ENCODE results near the gene PRMT6. TPM values are rescaled to one million over a fixed set of nuclear protein-coding genes. Genes with fewer than 3 reads are reported as not detected.
"Not testable (repeated sequence)": the region's sequence is repeated elsewhere in the genome, so short reads cannot be mapped to it uniquely, and the experiment has no call there.

Gene PRMT6
- polyA plus RNA-seq, 3 donors: 1.8 to 16.2 (median 14.7) TPM

DNA sequence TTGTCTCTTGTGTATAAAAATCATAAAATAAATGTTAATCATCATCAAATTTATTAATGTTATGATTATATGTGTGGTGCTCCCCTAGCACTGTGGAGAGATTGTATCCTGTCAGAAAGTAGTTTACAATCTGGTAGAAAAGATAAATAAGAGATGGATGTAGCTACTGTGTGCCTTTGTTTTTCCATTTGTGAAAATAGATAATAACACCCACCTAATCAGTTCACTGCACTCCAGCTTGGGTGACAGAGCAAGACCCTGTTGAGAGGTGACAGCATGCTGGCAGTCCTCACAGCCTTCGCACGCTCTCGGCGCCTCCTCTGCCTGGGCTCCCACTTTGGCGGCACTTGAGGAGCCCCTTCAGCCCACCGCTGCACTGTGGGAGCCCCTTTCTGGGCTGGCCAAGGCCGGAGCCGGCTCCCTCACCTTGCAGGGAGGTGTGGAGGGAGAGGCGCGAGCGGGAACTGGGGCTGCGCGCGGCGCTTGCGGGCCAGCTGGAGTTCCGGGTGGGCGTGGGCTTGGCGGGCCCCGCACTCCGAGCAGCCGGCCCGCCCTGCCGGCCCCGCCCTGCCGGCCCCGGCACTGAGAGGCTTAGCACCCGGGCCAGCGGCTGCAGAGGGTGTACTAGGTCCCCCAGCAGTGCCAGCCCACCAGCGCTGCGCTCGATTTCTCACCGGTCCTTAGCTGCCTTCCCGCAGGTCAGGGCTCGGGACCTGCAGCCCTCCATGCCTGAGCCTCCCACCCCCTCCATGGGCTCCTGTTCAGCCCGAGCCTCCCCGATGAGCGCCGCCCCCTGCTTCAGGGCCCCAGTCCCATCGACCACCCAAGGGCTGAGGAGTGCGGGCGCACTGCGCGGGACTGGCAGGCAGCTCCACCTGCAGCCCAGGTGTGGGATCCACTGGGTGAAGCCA lies 11.9 kb upstream of the PRMT6 start:
- H3K4me2 ChIP-seq (replicated peaks; ENCODE audit: extremely low read depth, low read length, poor library complexity, severe bottlenecking); DNase-seq; H4K20me1 ChIP-seq (ENCODE audit: insufficient read depth, low read length); H3K27ac Mint-ChIP-seq; H3K27me3 Mint-ChIP-seq (ENCODE audit: low read depth in 3 of 3); H3K4me3 ChIP-seq (replicated peaks in 1 of 3; ENCODE audit: low read depth in 2 of 3, low read length in 3 of 3); H3K36me3 Mint-ChIP-seq; H3K27me3 ChIP-seq (ENCODE audit: control insufficient read depth in 2 of 2, insufficient read depth in 2 of 2, low read length in 2 of 2); H2AFZ ChIP-seq (ENCODE audit: insufficient read depth, low read depth, low read length, poor library complexity, severe bottlenecking); H3K9me3 ChIP-seq (replicated peaks in 1 of 2; ENCODE audit: control insufficient read depth in 1 of 2, insufficient read depth in 1 of 2, low read length in 2 of 2); H3K79me2 ChIP-seq (ENCODE audit: insufficient read depth, low read length); H3K27ac ChIP-seq (ENCODE audit: low read depth in 1 of 2, low read length in 2 of 2); H3K4me1 Mint-ChIP-seq; intact Hi-C loops (cut with micrococcal nuclease); H3K9ac ChIP-seq (ENCODE audit: insufficient read depth, low read length, poor library complexity, severe bottlenecking); H3K4me1 ChIP-seq (ENCODE audit: control insufficient read depth in 1 of 2, insufficient read depth in 2 of 2, low read length in 2 of 2); H3K4me3 Mint-ChIP-seq; H3K36me3 ChIP-seq (replicated peaks in 1 of 2; ENCODE audit: control insufficient read depth in 1 of 2, insufficient read depth in 2 of 2, low read length in 2 of 2): not testable (repeated sequence)
- over 99% methylated on average over 37 of the region's 44 CpGs for WGBS (ENCODE audit: insufficient coverage)
- H3K9me3 Mint-ChIP-seq: peaks cover 6 to 26% (median 9%) of the 10 kb centered on the region in 7 donors

- no peak overlapping the region for H3K27ac Mint-ChIP-seq
- peaks cover 2 to 14% (median 4%) of the 10 kb centered on the region in 7 donors for H3K9me3 Mint-ChIP-seq
- Histone ChIP-seq H3K36me3 (replicated peaks in 1 of 2; ENCODE audit: control insufficient read depth in 1 of 2, insufficient read depth in 2 of 2, low read length in 2 of 2) (no peaks in the 10 kb centered on the region), H4K20me1 (ENCODE audit: insufficient read depth, low read length) (no peaks in the 10 kb centered on the region), H2AFZ (ENCODE audit: insufficient read depth, low read depth, low read length, poor library complexity, severe bottlenecking) (no peak overlapping the region), H3K79me2 (ENCODE audit: insufficient read depth, low read length) (no peaks in the 10 kb centered on the region), H3K9me3 (replicated peaks in 1 of 2; ENCODE audit: control insufficient read depth in 1 of 2, insufficient read depth in 1 of 2, low read length in 2 of 2) (peaks cover 0 to 4% of the 10 kb centered on the region in 2 donors), H3K27ac (ENCODE audit: low read depth in 1 of 2, low read length in 2 of 2) (no peak overlapping the region), H3K4me2 (replicated peaks; ENCODE audit: extremely low read depth, low read length, poor library complexity, severe bottlenecking) (no peak overlapping the region), H3K4me1 (ENCODE audit: control insufficient read depth in 1 of 2, insufficient read depth in 2 of 2, low read length in 2 of 2) (no peaks in the 10 kb centered on the region), H3K9ac (ENCODE audit: insufficient read depth, low read length, poor library complexity, severe bottlenecking) (no peak overlapping the region), H3K27me3 (ENCODE audit: control insufficient read depth in 2 of 2, insufficient read depth in 2 of 2, low read length in 2 of 2) (no peaks in the 10 kb centered on the region), H3K4me3 (replicated peaks in 1 of 3; ENCODE audit: low read depth in 2 of 3, low read length in 3 of 3) (no peak overlapping the region)
- no peaks in the 10 kb centered on the region for H3K36me3 Mint-ChIP-seq
- no peak overlapping the region for H3K4me3 Mint-ChIP-seq
- H3K4me1 Mint-ChIP-seq: peaks cover 2% of the 10 kb centered on the region
- 80% methylated on average over 1 of the region's 1 CpG for WGBS (ENCODE audit: insufficient coverage)
- DNase-seq: no peak
- H3K27me3 Mint-ChIP-seq (ENCODE audit: low read depth in 3 of 3): peaks cover 2% of the 10 kb centered on the region in 3 donors
- TF ChIP-seq CTCF (IDR thresholded peaks at IDR 0.05): no peak
- intact Hi-C loops (cut with micrococcal nuclease): no loop called here
Measured at GRCh38 chr1:107047602-107048001, 8.9 kb upstream of the PRMT6 start.

Measured in CD14-positive monocyte (primary cell).